ENCODE data around the gene STAMBPL1. TPM values are rescaled to one million over a fixed set of nuclear protein-coding genes. Genes with fewer than 3 reads are reported as not detected.
A peak's percentile ranks its signal among the peaks of the same experiment; 100 is the strongest.

Gene STAMBPL1
- total and polyA plus RNA-seq, 2 donors (not counting 1 experiment from before 2014, with no cell fraction given) = 45.6 to 72.5 TPM

DNA sequence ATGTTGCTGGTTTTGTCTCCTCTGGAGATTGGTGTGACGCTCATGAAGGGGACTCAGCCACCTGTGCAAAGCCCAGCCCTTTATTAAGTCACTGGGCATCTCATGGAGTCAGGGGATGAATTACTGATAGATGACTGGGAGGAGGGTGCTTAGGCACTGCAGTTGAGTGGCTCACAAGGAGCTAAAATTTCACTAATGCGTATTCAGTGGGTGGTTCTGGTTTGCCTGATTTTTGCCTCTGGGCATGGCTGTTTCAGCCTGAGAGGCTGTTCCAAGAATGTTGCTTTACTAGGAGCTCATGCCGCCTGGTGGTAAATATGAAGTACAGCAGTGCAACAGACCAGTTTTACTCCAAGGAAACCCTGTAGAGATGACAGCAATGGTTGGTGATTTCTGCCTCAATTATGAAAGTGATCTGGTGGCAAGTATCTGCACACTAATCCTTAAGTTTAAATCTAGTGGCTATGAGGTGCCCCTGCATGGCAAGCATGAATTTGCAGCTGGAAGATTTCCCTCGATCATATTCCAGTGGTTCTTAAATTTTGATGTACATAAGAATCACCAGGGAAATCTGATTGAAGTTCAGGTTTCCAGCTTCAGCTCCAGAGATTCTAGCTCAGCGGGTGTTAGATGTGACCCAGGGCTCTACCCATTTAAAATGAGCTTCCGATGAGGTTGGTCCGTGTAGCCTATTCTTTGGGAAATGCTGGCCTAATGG, 52.7 kb downstream of the STAMBPL1 start:
- no peak overlapping the region for H3K4me3 ChIP-seq (replicated peaks in 1 of 4; ENCODE audit: control extremely low read depth in 1 of 4, insufficient read depth in 1 of 4, low read depth in 3 of 4, low read length in 4 of 4)
- no peaks in the 10 kb centered on the region for H3K9me3 ChIP-seq (ENCODE audit: control insufficient read depth, insufficient read depth, low read depth, low read length)
- peak; percentile 79 to 87 for DNase-seq (ENCODE audit: low read depth in 2 of 2)
- H3K4me2 ChIP-seq (ENCODE audit: extremely low read depth, insufficient read depth, low read length) = no peak overlapping the region
- no peak overlapping the region for H2AFZ ChIP-seq (ENCODE audit: low read length)
- H3K27ac ChIP-seq (ENCODE audit: insufficient read depth, low read length) = no peak overlapping the region
- H3K27me3 ChIP-seq (ENCODE audit: control insufficient read depth, insufficient read depth, low read length) = no peaks in the 10 kb centered on the region
- H3K36me3 ChIP-seq (ENCODE audit: control insufficient read depth, insufficient read depth, low read length) = peaks cover 4% of the 10 kb centered on the region
- H4K20me1 ChIP-seq (ENCODE audit: control insufficient read depth, extremely low read depth, insufficient read depth, low read length) = no peaks in the 10 kb centered on the region
- no peak overlapping the region for H3K9ac ChIP-seq (ENCODE audit: insufficient read depth, low read length)
- no peaks in the 10 kb centered on the region for H3K79me2 ChIP-seq (ENCODE audit: control insufficient read depth, insufficient read depth, low read length)
- TF ChIP-seq, protein P1, sequence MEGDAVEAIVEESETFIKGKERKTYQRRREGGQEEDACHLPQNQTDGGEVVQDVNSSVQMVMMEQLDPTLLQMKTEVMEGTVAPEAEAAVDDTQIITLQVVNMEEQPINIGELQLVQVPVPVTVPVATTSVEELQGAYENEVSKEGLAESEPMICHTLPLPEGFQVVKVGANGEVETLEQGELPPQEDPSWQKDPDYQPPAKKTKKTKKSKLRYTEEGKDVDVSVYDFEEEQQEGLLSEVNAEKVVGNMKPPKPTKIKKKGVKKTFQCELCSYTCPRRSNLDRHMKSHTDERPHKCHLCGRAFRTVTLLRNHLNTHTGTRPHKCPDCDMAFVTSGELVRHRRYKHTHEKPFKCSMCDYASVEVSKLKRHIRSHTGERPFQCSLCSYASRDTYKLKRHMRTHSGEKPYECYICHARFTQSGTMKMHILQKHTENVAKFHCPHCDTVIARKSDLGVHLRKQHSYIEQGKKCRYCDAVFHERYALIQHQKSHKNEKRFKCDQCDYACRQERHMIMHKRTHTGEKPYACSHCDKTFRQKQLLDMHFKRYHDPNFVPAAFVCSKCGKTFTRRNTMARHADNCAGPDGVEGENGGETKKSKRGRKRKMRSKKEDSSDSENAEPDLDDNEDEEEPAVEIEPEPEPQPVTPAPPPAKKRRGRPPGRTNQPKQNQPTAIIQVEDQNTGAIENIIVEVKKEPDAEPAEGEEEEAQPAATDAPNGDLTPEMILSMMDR (conservative IDR thresholded peaks at IDR 0.05 in 1 of 2, IDR thresholded peaks at IDR 0.05 in 1 of 2; ENCODE audit: low read depth in 1 of 2, low read length in 2 of 2) = peak; percentile 93 to 95
- no peak for TF ChIP-seq EZH2 (IDR thresholded peaks at IDR 0.05; ENCODE audit: low read length, missing control alignments)
- H3K4me1 ChIP-seq (ENCODE audit: control insufficient read depth, extremely low read depth, insufficient read depth, low read length) = peaks cover 5% of the 10 kb centered on the region

DNA sequence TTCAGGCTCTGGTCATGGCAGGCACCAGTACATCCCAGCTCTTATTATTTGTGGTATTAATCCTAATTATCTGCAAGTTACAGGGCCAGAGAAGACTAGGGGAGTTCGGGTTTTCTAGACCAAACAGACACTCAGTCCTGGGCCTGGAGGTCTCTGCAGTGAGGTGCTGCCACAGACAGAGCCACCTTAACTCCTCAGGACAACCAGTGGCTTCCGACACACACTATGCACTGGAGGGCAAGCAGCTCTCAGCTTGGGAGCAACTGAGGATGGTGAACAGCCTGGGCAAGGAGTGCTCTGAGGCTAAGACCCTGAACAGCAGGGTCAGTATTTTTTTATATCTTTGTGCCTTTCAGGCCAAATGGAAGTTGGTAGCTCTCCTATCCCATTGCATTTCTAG, 53.5 kb downstream of the STAMBPL1 start:
- Histone ChIP-seq H3K4me1 (ENCODE audit: control insufficient read depth, extremely low read depth, insufficient read depth, low read length) (peaks cover 5% of the 10 kb centered on the region), H3K79me2 (ENCODE audit: control insufficient read depth, insufficient read depth, low read length) (no peaks in the 10 kb centered on the region), H3K27ac (ENCODE audit: insufficient read depth, low read length) (no peak overlapping the region), H3K9ac (ENCODE audit: insufficient read depth, low read length) (no peak overlapping the region), H3K36me3 (ENCODE audit: control insufficient read depth, insufficient read depth, low read length) (peaks cover 6% of the 10 kb centered on the region), H3K4me2 (ENCODE audit: extremely low read depth, insufficient read depth, low read length) (no peak overlapping the region), H3K27me3 (ENCODE audit: control insufficient read depth, insufficient read depth, low read length) (no peaks in the 10 kb centered on the region), H3K9me3 (ENCODE audit: control insufficient read depth, insufficient read depth, low read depth, low read length) (no peaks in the 10 kb centered on the region), H4K20me1 (ENCODE audit: control insufficient read depth, extremely low read depth, insufficient read depth, low read length) (no peaks in the 10 kb centered on the region), H3K4me3 (replicated peaks in 1 of 4; ENCODE audit: control extremely low read depth in 1 of 4, insufficient read depth in 1 of 4, low read depth in 3 of 4, low read length in 4 of 4) (no peak overlapping the region), H2AFZ (ENCODE audit: low read length) (no peak overlapping the region)
- no peak for TF ChIP-seq EZH2 (IDR thresholded peaks at IDR 0.05; ENCODE audit: low read length, missing control alignments)
- TF ChIP-seq, protein P1 (conservative IDR thresholded peaks at IDR 0.05 in 1 of 2, IDR thresholded peaks at IDR 0.05 in 1 of 2; ENCODE audit: low read depth in 1 of 2, low read length in 2 of 2) = no peak
- DNase-seq (ENCODE audit: low read depth in 2 of 2) = no peak

DNA sequence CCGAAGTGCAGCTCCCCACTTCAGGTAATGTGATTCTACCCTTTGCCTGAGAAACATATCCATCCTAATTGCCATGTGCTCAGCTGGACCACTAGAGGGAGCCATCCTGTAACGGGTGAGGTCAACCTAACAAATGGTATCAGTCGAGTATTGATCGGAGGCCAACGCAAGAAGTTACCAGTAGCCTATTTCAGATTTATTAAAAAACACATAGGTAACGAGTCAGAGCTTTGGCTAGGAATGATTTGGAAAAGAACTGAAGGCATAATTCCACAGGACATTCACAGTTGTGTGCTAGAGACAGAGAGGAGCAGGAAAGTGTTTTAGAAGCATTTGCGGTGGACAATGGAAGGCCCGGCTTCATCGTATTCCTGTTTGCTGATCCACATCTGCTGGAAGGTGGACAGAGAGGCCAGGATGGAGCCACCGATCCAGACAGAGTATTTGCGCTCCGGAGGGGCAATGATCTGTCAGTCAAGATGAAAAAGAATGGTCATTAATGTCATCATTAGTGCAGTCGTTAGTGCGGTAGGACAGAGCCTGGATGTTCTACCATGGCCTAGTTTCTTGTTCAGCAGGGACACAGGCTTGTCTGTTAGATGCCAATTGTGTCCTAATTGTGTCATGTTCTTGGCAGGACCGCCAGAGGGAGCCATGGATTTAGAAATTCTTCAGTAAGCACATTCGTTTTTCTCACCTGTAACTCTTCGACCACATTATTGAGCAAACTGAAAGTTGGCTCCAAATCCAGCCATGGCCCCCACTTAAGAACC, 55.0 kb downstream of the STAMBPL1 start:
- Histone ChIP-seq H3K4me2 (ENCODE audit: extremely low read depth, insufficient read depth, low read length) (peak overlapping the region; percentile 1), H3K79me2 (ENCODE audit: control insufficient read depth, insufficient read depth, low read length) (no peaks in the 10 kb centered on the region), H3K9ac (ENCODE audit: insufficient read depth, low read length) (no peak overlapping the region), H3K9me3 (ENCODE audit: control insufficient read depth, insufficient read depth, low read depth, low read length) (no peaks in the 10 kb centered on the region), H3K36me3 (ENCODE audit: control insufficient read depth, insufficient read depth, low read length) (peaks cover 7% of the 10 kb centered on the region), H3K4me3 (replicated peaks in 1 of 4; ENCODE audit: control extremely low read depth in 1 of 4, insufficient read depth in 1 of 4, low read depth in 3 of 4, low read length in 4 of 4) (no peak overlapping the region), H3K27me3 (ENCODE audit: control insufficient read depth, insufficient read depth, low read length) (no peaks in the 10 kb centered on the region), H4K20me1 (ENCODE audit: control insufficient read depth, extremely low read depth, insufficient read depth, low read length) (no peaks in the 10 kb centered on the region), H3K27ac (ENCODE audit: insufficient read depth, low read length) (no peak overlapping the region), H3K4me1 (ENCODE audit: control insufficient read depth, extremely low read depth, insufficient read depth, low read length) (peaks cover 5% of the 10 kb centered on the region), H2AFZ (ENCODE audit: low read length) (no peak overlapping the region)
- peak; percentile 76 to 89 for DNase-seq (ENCODE audit: low read depth in 2 of 2)
- TF ChIP-seq, protein P1 (conservative IDR thresholded peaks at IDR 0.05 in 1 of 2, IDR thresholded peaks at IDR 0.05 in 1 of 2; ENCODE audit: low read depth in 1 of 2, low read length in 2 of 2) = peak; percentile 97 to 98
- no peak for TF ChIP-seq EZH2 (IDR thresholded peaks at IDR 0.05; ENCODE audit: low read length, missing control alignments)
